HG03439 (cell line): ENCODE results near the gene C16orf96.

Source experiments
- ATAC-seq: cut with Tn5 transposase; IDR thresholded peaks from one replicate; pipeline ENCODE4 v1.9.1; 2021; ENCODE audit warnings: mild to moderate bottlenecking, moderate library complexity; ENCODE audit not compliant: unreplicated experiment

The C16orf96 gene

DNA sequence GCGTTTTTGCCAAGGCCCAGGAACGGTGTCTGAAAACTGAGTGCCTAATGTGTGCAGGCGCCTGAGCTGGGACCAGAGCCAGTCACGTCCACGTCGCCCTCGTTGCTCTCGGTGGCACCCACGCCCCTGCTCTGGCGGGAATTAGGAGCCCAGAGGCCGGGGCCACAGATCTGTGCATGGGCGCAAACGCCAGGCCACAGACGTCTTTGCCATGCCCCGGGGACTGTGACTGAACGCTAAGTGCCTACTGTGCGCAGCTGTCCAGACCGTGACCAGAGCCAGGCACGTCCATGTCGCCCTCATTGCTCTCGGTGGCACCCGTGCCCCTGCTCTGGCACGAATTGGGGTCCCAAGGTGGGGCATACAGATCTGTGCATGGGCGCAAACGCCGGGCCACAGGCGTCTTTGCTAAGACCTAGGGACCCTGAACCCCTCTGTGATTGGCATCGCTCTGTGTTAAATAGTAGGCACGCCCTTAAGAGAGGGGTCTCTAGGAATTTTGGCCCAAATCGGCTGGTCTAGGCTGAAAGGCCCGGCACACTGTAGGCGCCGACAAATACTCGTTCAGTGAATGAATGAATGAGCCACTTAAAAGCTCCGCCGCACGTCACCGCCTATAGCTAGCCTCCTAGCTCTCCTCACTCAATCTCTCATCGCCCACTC is 59.4 kb downstream of the C16orf96 start:
- ATAC-seq, result no peak

DNA sequence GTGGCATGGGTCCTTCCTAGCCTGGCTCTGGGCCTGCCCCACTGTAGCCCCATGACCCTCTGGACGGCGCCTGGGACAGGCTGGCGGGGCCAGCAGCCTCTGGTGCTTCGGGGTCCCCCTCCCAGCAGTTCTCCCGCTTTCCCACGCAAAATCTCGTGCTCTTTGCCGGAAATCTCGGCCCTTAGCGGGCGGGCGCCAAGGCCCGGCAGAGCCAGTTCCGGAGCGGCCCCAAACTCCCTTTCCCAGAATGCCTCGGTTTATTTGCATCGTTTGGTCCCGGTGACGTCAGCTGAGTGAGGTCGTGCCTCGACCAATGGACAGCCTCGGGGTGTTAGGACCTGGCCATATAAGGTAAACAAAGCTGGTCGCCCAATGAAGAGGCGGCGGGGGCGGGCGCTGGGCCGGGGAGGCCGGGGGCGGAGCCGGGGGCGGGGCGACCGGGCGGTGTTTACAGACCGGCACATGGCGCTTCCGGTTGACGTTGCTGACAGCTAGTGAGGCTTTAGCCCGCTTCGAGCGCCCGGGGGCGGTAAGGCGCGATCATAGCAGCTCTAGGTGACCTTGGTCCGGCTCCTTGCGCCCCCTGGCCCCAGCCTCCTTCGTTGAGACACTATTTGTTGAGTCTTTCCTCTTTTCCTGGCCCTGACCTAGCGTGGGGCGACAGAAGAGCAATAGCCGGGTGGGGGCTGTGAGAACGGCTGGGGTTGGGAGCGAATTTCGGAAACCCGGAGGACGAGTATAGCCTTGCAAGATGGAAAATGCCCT is 60.1 kb downstream of the C16orf96 start:
- peak; percentile 69 for ATAC-seq

DNA sequence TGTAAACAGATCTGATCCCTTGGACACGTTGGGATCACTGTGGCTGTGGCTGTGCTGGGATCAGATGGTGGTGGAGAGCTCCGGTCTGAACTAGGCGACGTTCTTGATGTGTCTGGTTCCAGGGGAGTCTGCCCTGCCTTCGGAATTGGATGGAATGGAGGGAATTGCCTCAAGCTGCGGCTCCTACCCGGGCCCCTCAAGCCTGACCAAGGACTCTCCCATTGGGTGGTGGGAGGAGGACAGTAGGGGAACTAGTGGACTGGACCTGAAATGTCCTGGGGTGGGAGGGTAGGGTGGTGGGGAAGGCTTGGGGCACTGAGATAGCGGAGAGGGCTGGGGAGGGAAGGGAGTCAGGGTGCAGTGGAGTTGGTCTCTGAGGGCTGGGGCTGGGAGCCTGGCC is 61.7 kb downstream of the C16orf96 start:
- no peak for ATAC-seq

DNA sequence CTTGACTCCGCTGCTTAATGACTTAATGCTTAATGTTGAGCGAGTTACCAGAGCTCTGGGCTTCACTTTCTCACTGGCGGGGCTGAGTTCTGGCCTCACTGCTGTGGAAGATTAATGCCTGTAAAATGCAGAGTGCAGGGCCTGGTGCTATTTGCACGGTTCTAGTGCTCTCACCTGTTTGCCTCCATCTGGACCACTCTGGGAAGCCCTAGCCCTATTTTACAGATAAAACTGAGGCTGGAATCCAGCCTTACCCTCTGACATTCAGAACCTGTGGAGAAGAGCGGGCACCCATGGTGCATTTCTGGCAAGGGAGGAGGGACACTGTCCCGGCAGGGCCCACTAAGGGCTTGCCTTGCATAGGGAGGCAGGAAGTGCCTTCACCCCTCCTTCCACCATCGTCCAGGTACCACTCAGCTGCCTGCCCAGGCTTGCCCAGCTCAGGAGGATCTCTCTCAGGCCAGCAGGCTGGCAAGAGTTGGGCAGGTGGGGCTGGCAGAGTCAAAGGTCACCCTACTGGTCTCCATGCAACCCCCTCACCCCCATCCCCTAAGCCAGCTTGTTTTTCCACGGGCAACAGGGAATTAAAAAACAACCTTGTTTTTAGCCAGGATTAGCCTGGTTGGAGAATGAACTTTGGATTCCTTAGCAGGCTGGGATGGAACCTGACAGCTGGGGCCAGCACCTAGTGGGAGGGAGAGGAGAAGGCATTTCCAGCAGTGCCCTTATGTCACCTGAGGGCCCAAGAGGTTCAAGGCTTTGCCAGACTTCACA is 62.7 kb downstream of the C16orf96 start:
- no peak for ATAC-seq

DNA sequence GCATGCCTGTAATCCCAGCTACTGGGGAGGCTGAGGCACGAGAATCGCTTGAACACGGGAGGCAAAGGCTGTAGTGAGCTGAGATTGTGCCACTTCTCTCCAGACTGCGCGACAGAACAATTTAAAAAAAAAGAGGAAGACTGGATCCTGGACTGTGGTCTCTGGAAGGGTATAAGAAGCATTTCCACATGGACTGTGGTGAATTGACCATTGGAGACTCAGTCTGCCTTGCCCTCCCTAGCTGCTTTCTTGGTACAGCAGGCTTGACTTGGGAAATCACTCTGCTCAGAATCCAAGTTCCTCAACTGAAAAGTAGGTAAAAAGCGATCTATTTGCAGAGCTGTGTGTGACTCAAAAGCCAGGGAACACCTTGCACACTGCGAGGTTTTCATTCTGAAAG is 67.5 kb downstream of the C16orf96 start:
- no peak for ATAC-seq

DNA sequence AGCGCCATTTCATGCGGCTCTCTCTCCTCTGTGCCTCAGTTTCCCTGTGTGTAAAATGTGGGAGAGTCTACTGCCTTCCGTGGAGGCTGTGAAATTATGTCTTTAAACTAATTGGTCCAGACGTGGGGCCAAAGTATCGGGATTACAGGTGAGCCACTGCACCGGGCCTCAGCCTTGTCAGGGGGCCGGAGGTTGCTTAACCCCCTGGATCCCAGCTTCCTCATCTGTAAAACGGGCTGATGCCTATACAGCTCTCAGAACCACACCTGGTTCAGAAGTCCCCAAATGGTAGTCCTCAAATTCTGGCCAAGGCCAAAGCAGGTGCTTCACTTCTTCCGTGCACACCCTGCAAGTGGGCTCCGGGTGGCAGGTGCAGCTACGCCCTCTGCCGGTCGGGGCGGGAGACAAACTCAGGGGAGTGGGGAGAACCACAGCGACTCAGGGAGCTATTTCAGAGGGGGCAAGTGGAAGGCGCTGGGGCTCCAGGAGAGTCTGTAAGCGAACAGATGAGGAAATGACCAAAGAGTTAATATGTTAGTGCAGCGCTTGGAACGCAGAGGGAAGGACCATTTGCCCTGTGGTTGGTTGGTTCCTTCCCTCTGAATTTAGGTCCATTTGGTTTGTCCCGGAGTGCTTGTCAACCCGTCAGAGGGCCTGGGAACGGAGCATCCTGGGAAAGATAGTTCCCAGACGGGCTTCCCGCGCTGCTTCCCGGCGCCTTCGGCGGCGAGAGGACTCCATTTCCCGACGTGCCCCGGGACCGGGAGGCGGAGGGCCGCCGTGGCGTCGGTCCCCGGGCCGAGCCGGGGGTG is 68.1 kb downstream of the C16orf96 start, which contains the start of gene MGRN1:
Gene MGRN1, plus strand, starts transcription at position 812 of the 812 bp plus-strand sequence. CDS start 135 bp downstream, outside the sequence.
- ATAC-seq, result peak; percentile 61

DNA sequence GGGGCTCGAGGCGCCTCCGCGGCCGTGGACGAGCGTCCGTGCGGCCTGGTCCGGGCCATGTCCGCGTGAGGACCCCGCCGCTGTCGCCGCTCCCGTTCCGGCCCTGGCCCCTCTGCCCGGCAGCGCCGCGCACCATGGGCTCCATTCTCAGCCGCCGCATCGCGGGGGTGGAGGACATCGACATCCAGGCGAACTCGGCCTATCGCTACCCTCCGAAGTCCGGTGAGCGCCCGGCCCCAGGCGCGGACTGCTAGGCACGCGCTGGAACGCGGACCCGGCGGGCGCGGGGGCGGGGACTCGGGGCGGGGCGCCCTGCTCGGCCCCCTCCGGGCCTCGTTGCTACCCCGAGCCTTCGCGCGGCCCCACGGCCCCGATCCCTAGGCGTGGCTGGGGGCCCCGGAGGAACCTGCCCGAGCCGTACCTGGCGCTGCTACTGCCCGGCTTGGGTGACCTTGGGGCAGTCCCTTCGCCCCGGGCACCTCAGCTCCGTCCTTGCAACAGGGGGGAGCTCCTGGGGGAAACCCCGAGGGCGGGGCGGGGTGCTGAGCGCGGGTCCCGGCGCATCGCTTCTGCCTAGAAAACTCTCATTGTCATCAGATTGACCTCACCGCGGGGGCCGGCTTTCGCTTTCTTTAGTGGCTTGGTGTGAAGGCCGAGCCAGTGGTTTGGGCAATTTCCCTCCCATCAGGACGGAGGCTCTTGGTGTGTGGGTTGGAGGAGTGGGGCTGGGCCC is 68.9 kb downstream of the C16orf96 start:
- ATAC-seq, result peak; percentile 51

DNA sequence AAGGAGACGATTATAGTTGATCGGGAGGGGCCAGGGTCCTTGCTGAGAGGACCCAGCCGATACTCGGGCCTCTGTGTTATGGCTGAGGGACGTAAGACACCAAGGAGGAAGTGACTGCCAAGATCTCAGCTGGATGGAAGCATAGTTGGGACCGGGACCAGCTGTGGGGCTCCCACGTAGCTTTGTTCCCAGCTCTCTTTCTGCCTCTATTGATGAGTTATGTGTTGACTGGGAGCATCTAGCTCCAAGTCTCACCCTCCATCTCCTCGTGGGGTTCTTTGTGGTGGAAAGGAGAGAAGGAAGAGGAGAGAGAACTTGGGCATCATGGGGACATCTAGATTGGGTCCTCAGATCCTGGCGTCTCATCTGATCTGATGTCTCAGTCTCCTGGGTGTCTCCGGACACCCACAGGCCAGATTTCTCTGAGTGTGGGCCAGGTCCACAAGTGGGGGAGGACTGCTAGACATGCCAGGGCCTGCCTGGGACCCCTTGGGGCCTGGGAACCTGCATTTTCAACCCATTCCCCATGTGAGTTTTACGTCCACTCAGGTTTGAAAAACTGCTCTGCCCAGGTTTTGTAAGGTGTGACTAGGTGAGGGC is 69.5 kb downstream of the C16orf96 start:
- ATAC-seq, result no peak

DNA sequence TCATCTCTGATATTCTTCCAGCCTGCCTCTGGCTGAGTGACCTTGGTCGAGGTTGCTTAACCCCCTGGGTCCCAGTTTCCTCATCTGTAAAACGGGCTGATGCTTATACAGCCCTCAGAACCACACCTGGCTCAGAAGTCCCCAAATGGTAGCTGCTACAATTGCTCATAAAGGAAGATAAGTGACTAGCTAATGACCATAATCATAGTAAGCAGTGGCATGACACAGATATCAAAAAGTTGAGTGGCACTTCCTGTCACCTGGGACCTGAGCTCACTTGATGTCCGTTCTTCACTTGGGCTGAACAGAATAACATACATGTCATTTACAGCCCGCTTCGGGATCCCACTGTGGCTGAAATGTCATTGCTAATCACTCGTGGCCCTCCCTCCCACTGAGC is 70.3 kb downstream of the C16orf96 start:
- no peak for ATAC-seq

DNA sequence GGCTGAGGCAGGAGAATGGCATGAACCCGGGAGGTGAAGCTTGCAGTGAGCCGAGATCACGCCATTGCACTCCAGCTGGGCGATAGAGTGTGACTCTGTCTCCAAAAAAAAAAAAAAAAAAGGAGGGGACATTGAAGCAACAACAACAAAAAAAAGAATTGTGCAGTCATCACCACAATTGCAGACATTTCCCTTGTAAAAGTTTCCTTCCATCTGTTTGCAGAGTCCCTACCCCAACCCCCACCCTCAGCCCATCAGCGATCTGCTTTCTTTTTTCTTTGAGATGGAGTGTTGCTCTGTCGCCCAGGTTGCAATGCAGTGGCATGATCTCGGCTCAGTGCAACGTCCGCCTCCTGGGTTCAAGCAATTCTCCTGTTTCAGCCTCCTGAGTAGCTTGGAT is 72.1 kb downstream of the C16orf96 start:
- ATAC-seq, result no peak

DNA sequence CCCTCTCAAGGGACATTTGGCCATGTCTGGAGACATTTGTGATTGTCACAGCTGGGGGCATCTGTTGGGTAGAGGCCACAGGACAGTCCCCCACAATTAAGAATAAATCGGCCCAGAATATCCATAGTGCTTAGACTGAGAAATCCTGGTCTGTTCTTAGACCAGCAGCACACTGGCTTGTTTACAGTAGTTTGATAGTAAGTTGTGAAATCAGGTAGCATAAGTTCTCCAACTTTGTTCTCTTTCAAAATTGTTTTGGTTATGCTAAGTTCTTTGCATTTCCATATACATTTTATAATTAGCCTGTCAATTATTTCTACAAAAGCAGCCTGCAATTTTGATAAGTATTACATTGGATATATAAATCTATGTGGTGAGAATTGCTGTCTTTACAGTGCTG is 75.3 kb downstream of the C16orf96 start:
- no peak for ATAC-seq

DNA sequence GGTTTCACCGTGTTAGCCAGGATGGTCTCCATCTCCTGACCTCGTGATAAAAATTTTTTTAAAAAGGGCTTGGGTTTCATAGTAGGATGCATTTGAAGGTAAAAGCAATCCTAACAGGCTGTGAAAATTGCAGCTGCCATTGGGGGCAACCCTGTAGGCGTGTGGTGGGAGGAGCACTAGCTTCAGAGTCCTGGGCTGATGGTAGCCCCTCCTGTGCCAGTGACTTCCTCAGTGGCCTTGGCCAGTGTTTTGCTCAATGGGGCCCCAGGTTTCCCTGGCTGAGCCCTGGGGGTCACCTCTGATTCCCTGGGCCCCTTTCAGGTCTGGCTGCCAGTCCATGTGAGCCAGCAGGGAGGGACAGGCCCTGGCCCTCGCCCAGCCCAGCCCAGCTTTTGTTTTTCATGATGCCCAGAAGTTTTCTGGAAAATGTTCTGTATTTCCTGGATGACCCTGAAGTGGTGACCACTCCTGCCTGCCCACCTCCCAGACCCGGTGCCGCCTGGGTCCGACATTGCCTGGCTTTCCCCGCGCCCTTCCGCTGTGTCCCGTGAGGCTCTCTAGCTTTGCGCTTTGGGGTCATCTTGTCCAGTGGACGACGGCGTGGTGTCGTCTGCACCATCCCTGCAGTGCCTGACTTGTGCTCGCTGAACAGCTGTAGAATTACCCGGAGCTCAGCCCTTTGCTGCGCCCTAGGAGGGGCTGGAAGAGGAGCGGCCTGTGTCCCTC is 77.9 kb downstream of the C16orf96 start:
- ATAC-seq, result no peak

DNA sequence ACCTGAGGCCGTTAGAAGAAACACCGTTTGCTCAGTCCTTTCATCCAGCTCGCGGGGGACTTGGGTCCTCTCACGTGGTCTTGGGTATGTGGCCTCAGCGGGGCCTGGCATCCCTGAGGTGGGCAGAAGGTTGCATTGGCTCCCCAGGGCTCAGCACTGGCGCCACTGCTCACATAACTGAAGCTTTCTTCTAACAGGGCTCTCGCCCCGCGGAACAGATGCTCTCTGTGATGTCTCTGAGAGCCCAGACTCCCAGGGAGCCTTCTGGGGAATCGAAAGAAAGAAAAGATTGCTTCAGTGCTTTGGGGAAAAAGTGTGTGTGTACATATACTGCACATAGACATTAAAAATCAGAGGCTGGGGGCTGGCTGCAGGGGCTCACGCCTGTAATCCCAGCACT is 78.6 kb downstream of the C16orf96 start:
- no peak for ATAC-seq

DNA sequence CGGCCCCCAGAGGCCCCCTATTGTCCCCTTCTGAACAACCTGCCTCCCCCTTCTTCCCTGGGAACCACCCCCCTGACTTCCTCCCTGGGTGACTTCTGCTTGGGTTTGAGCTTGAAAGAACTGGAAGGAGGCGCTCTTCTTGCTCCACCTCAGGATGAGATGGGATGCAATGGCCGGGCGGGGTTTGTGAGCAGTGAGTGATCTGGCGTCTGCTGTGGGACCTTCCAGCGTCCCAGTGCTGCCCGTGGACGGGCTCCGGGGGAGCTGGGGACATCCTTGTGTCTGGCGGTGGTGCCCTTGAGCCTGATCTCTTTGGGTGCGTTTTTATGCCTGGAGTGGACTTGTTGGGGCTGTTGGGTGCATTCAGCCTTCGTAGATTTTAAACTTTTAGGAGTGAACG is 80.1 kb downstream of the C16orf96 start:
- no peak for ATAC-seq

DNA sequence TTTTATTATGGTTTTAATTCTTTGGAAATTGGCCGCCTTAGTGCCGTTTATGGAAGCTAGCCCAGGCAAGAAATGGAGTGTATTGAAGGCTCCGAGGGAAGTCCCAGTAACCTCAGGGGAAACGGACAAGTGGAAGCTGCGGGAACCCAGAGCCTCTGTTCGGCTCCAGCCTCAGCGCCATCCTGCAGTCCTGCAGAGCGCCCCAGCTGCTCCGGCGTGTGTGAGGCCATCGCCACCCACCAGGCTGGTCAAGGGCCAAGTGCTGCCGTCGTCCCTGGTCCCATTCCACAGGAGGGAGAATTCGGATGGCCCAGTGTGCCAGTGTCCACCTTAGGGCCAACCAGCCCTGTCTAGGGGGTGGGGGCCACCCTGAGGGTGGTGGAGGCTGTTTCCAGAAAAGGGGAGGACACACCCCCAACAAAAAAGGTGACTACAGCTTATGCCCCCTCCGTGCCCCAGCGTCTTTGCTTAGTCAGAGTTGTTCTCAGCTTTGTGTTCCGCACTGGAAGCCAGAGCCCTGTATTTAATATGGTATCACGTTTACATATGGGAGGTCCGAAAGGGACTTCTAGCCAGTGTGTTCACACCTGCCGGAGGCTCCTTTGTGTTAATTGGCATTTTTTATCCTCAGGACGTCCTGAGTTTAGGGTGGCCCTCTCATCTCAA is 81.5 kb downstream of the C16orf96 start:
- ATAC-seq, result no peak

DNA sequence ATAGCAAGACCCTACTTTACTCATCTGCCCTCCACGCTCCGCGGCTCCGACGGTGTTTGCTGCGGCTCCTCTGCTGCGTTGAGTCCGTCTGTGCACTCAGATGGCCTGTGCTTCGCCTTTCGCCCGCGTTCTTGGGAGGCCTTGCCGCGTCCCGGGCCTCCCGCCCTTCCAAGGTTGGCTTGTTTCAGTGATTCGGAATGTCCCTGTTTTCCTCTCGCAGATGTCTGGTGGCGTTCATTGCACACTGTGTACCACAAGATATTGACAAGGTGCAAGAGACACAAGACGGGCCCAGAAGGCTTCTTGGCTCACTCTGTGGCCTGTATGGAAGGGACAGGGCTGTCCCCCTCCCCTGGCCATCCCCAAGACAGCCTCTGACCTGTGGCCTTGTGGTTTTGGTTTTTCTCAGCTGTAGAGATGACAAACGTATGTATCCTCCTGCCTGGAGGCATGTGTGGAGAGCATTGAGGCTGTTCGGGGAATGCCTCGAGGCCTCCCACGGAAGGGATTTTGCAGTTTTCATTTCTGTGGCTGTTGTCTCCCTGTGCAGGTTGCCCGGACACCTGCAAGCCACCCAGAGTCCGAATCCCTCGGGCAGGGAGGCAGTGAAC is 83.9 kb downstream of the C16orf96 start:
- ATAC-seq, result no peak

DNA sequence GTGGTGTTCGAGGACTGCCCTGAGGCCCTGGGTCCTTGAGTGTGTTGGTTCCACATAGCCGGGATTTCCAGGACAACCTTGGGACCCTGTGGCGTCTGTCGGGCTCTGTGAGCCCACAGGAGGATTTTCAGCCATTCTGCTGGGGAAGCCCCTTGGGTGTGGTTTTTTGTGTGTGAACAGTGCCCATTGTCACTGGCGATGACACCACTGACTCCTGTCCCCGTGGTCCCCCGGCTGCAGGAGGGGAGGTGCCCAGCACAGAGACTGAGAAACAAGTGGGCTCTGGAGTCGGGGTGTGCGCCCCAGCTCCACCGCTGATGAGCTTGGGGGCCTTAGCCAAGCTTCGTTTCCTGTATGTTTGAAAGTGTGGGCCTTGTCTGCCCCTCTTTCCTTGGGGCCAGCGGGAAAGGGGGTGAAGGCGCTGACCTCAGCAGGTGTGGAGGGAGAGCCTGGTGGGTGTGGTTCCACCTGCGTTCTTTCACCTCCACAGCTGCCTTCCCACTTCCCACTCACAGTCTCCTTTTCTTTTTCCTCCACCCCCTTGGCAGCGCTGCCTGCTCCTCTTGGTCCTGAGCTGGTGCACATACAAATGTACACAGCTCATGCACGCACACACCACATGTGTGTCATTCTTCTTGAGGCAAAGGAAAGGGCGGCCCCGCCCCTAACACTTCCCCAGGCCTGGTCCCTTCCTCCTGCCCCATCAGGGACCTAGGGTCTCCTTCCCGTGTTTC is 84.6 kb downstream of the C16orf96 start:
- no peak for ATAC-seq

DNA sequence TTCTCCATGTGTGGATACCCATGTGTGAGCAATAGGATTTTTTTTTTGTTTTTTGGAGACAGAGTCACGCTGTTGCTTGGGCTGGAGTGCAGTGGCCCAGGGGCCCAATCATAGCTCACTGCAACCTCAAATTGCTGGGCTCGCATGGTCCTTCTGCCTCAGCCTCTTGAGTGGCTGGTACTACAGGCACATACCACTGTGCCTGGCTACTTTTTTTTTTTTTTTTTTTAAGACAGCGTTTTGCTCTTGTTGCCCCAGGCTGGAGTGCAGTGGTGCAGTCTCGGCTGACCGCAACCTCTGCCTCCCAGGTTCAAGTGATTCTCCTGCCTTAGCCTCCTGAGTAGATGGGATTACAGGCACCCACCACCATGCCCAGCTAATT is 85.2 kb downstream of the C16orf96 start:
- no peak for ATAC-seq
